Measurements from ENCODE around the gene SBK1.
"Not testable (repeated sequence)": the region's sequence is repeated elsewhere in the genome, so short reads cannot be mapped to it uniquely, and the experiment has no call there.

Gene SBK1

GRCh38 chr16:28310796-28311195 lies 18.5 kb downstream of the SBK1 start:
- no peak for DNase-seq

DNA sequence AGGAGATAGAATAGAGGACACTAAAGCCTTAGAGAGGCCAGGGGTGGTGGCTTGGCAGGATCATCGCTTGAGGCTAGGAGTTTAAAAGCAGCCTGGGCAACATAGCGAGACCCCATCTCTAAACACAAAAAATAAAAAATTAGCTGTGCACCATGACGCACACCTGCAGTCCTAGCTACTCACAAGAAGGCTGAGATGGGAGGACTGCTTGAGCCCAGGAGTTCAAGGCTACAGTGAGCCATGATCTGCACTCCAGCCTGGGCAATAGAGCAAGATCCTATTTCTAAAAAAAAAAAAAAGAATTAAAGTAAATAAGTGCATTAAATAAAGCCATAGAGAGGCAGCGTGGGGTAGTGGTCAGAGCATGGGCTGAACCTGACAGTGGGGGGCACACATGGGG lies 19.1 kb downstream of the SBK1 start:
- DNase-seq, result no peak

GRCh38 chr16:28311913-28312312 lies 19.6 kb downstream of the SBK1 start:
- DNase-seq, result no peak

DNA sequence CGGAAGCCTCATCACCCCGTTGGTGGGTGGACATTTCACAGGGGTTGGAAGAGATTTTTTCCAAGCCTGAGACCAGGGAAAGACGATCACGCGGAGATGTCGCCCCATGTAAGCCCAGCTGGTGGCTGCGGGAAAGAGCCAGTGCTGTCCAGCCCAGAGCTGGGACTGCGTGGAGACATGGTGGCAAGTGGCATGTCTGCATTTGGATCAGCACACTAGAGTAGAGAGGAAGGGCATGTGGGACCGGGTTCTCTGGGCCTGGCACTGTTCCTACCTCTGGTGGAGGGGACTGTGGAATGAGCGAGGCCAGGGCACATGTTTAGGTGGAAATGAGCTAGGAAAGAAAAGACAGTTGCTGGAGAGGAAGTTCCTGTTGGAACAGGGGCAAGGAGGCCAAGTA lies 20.0 kb downstream of the SBK1 start:
- DNase-seq, result no peak

- no peak for DNase-seq
Measured at GRCh38 chr16:28313587-28313986, 21.3 kb downstream of the SBK1 start.

- DNase-seq, result no peak
Measured at GRCh38 chr16:28316054-28316453, 23.7 kb downstream of the SBK1 start.

DNA sequence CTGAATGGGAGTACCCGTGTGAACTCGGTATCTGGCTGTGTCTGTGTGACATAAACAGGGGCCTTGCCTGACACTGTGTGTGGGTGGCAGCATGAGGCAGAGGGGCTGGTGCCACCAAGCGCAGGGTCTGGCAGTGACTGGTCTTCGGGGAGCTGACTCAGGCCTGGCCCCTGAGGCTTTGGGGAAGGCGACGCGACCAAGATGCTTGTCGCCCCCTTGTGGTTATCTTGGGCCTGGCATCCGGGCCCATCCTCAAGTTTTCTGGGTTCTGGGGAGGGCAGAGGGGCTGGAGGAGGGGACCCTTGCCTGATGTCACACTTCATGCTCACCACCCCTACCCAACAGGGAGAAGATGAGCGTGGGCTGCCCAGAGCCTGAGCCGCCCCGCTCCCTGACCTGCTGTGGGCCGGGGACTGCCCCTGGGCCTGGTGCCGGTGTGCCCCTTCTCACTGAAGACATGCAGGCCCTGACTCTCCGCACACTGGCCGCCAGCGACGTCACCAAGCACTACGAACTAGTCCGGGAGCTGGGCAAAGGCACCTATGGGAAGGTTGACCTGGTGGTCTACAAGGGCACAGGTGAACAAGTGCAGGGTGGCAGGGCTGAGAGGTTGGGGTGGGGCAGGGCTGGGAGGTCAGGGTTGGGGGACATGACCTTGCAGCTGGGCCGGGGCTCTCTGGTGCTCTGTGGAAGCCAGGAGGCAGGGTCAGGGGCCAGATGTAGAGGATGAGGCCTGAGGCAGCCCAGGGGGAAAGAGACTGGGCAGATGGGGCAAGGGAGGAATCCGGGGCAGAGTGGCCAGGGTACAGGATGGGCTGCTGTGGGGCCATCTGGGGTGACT lies 24.9 kb downstream of the SBK1 start:
- peak; percentile 15 to 24 for DNase-seq

- no peak for DNase-seq
Measured at GRCh38 chr16:28318042-28318744, 25.9 kb downstream of the SBK1 start.

DNA sequence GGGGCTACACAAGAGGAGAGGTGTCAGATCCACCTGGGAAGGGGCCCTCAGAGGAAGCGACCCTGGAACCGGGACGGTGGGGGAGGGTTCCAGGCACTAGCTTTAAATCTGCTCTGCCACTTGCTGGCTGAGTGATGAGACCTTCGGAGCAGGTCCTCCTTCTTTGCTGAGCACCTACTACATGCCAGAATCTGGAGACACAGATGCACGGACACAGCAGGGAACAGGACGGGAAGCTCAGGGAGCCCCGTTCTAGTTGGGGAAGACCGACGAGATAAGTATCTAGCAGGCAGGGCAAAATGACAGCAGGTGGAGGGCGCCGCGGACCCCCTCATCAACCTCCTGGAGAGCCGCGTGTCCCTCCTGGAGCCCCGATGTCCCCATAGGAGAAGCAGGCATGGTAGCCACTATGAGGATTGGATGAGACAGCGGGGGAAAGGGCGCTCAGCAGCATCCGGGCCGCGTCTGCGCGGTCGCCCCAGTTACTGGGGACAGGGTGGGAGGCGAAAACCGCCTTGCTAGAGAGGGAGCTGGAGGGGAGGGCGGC lies 27.2 kb downstream of the SBK1 start:
- DNase-seq, result no peak

GRCh38 chr16:28320023-28320561 lies 27.8 kb downstream of the SBK1 start:
- DNase-seq, result no peak

GRCh38 chr16:28320741-28321140 lies 28.4 kb downstream of the SBK1 start:
- DNase-seq, result no peak

- DNase-seq, result no peak
Measured at GRCh38 chr16:28321700-28322411, 29.5 kb downstream of the SBK1 start.

- DNase-seq, result no peak
Measured at GRCh38 chr16:28324235-28324886, 32.0 kb downstream of the SBK1 start.

- DNase-seq, result no peak
Measured at GRCh38 chr16:28324887-28325279, 32.6 kb downstream of the SBK1 start.

GRCh38 chr16:28326881-28327610 lies 34.7 kb downstream of the SBK1 start:
- DNase-seq, result peak in 1 of 2 donors; percentile 19

DNA sequence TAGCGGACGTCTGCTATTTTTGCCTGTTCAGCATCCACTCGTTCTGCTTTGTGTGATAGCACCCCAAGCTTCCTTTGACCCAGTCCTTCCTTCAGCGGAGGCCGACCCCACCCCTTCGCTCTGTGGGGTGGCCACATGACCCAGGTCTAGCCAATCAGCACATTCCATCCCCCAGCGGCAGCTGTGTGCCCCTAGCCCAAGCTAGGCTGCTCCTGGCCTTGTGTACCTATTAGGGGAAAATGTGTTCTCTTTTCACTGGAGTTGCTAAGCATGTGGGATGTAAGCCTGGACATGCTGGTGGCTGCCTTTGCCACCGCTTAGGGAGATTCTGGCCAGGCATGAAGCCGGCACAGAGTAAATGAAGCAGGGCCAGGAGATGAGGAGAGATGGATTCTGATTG lies 37.9 kb downstream of the SBK1 start:
- DNase-seq, result peak in 1 of 2 donors; percentile 21

DNA sequence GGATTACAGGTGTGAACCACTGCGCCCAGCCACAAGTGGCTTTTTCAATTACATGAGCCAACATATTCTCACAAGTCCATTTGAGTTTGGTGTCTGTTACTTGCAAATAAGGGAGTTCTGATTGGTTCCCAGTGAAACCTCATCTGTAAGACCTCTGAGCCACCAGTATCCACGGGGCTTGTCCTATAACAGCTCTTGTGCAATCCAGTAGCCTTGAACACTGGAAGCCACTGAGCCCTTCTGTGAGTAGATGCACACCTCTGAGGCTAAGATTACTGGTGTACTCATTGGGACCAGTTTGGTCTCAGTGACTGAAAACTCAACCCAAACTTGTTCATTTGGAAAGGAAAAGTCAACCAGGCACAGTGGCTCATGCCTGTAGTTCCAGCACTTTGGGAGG lies 38.7 kb downstream of the SBK1 start:
- not testable (repeated sequence) for DNase-seq

DNA sequence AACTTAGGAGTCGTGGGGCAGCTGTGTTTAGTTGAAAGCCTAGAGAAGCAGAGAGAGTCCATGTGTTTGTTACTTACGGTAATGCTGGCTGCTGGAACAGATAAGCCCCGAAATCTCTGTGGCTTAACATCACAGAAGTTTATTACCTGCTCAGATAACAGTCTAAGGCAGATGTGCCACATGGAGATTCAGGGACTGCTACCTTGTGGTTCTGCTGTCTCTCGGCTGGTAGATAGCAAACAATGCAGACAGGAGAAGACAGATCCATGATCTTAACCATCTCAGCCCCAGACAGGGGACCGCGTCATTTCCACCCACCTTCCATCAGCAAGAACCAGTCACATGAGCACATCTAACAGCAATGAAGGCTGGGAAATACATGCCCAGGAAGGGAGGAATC lies 40.3 kb downstream of the SBK1 start:
- DNase-seq, result not testable (repeated sequence)

GRCh38 chr16:28335678-28336077 lies 43.4 kb downstream of the SBK1 start:
- not testable (repeated sequence) for DNase-seq

DNA sequence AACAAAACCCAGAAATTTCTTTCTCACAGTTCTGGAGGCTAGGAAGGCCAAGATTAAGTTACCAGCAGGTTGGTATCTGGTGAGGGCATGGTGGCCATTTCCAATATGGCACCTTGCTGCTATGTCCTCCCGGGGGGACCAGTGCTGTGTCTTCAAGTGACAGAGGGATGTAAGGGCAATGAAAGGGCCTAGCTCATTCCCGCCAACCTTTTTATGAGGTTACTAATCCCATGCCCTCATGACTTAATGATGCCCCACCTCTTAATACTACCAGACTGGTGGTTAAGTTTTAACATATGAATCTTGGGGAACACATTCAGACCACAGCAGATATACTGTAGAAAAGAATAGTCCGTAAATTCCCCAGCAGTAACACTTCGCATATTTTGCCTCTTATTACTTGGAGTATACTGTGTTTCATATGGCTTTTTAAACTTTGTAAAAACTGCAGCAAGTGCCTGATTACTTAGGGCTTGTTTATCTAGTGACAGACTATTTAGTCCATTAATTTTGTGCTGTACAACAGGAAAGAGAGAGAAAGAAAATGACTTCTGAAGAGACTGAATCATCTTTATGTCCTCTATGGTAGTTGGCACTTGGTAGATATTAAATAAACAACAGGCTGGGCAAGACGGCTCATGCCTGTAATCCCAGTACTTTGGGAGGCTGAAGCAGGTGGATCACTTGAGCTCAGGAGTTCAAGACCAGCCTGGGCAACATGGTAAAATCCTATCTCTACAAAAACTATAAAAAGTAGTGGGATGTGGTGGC lies 44.8 kb downstream of the SBK1 start:
- not testable (repeated sequence) for DNase-seq

- DNase-seq, result not testable (repeated sequence)
Measured at GRCh38 chr16:28338230-28338629, 45.9 kb downstream of the SBK1 start.
